G401 (cell line): ENCODE results near the gene SNTA1. TPM values are rescaled to one million over a fixed set of nuclear protein-coding genes. Genes with fewer than 3 reads are reported as not detected.
"Not testable (repeated sequence)": the region's sequence is repeated elsewhere in the genome, so short reads cannot be mapped to it uniquely, and the experiment has no call there.

Experiments
- DNase-seq: peaks from one replicate; pipeline ENCODE4 v3.0.0-alpha.2; 2015; ENCODE audit warnings: low spot score
- in situ Hi-C: cut with HindIII; loops from 2 replicates; pipeline ENCODE4 v1.10.0; 2016; ENCODE audit warnings: low sequenced_read_pairs, mixed read lengths
- total RNA-seq: library from RNA; depleted of rRNA; stranded (reverse); fragments of >200 nt; shearing (Covaris generic); gene quantifications from 2 replicates; pipeline ENCODE4 v1.2.3, GENCODE V29; 2014

SNTA1 gene
- total RNA-seq, 1 experiment from 2014 or later, result 42.6 TPM

GRCh38 chr20:33437141-33437911, 6.2 kb downstream of the SNTA1 start:
- DNase-seq, result no peak
- in situ Hi-C loops, result no loop called here

DNA sequence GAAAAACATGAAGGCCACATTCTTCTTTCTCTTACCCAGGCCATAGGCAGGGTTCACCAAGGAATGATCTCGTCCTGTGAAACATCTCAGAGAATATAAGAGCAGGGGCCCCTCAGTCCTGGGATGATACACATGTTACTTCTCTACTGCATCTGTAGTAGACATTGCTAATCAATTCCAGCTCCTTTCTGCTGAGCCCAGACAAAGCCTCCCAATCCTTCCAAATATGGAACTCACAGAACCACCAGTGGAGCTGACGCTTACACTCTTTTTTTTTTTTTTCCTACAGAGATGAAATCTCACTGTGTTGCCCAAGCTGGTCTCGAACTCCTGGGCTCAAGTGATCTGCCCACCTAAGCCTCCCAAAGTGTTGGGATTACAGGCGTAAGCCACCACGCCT, 9.1 kb downstream of the SNTA1 start:
- no peak for DNase-seq
- in situ Hi-C loops, result no loop called here

- in situ Hi-C loops, result no loop called here
- DNase-seq, result peak; percentile 34
Observed at GRCh38 chr20:33433465-33434234, 9.9 kb downstream of the SNTA1 start.

DNA sequence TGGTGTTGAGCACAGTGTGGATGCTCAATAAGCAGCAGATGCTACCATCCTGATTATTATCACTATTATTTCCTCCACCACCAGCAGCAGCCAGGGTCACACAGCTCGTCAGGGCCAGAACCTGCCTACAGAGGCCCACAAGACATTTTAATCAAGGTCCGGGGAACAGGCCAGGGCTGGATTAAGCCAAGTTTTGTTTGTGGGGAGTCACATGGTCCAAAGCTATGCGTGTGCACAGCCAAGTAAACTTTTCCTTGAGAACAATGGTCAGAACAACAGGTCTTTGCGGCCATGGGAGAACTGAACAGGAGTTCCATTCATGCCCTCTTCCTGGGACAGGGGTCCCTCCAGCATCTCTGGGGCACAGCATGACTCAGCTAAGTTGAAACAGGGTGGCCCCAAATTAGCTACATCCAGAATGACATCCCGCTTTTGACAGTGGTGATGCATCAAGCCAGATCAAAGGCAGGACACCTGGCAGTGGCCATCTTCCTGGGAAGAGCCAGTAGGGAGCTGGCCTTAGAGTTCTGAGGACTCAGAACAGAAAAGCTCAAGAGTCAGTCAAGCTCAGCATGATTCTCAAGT, 11.7 kb downstream of the SNTA1 start:
- in situ Hi-C loops, result no loop called here
- DNase-seq, result peak; percentile 22

DNA sequence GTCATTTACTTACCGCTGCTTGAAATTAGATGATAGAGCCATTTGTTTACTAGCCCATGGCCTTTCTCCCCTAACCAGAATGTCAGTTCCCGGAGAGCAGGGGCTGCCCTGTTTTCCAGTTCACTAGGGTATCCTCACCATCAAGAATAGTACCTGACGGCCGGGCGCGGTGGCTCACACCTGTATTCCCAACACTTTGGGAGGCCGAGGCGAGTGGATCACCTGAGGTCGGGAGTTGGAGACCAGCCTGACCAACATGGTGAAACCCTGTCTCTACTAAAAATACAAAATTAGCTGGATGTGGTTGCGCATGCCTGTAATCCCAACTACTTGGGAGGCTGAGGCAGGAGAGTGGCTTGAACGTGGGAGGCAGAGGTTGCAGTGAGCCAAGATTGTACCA, 19.7 kb downstream of the SNTA1 start:
- in situ Hi-C loops, DNase-seq: not testable (repeated sequence)

GRCh38 chr20:33423141-33423834, 20.3 kb downstream of the SNTA1 start:
- in situ Hi-C loops, result no loop called here
- DNase-seq, result no peak

DNA sequence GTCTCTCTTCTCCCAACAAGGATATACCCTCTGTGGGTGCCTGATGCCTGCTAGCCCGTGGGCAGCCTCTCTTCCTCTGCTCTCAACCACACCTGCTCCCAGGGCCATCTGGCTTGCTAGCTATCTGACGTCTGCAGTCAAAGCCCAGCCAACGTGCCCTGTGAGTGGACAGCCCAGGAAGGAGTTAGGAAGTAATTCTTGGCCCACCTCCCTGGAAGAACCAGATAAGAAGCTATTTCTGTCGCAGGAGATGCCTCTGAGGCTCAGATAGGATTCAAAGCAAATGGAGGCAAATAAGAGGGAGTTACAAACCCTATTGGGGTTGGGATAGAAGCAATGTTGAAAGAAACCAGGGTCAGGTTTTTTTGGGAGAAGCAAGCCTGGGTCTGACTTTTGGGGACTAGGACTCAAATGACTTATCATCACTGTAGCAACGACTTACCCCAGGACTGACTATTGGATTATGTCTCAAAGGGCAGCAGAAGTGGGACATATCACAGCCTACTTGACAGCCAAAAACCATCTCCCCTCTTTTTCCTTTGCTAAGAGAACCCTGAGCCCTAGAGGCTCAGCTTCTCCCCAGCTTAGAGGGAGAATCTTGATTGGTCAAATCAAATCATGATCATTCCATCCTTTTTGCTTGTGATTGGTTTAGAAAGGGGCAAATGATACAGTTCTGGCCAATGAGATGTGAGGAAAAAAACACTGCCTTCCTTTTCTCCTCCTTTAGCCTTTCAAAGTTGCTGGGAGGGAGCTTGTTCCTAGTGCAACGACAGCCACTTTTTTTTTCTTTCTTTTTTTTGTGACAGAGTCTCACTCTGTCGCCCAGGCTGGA, 24.2 kb downstream of the SNTA1 start:
- in situ Hi-C loops, result no loop called here
- peak; percentile 36 for DNase-seq

DNA sequence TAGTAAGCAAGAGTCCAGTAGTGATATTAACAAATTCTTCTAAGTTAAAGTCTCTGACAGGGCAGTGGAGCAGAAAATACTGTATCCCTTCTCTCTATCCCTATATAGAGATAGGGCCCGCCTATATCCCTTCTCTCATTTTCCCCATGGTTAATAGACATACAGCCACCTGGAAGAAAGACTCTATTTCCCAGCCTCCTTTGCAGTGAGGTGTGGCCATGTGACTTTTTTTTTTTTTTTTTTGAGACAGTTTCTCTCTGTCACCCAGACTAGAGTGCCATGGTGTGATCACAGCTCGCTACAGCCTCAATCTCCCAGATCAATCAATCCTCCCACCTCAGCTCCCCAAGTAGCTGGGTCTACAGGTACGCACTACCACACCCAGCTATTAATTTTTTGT, 25.5 kb downstream of the SNTA1 start:
- DNase-seq, result no peak
- in situ Hi-C loops, result no loop called here

DNA sequence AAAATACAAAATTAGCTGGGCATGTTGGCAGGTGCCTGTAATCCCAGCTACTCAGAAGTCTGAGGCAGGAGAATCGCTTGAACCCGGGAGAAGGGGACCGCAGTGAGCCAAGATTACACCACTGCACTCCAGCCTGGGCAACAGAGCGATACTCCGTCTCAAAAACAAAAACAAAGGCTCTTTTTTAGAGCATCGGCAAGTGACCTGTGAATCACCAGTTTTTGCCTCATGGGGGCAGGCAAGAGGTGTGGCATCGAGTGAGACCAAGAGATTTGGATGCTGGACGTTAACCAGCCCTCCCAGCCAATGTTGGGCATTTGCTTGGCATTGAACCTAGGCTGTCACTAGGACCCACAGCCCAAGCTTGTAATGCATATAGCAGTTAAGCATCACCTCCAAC, 27.6 kb downstream of the SNTA1 start:
- in situ Hi-C loops, result no loop called here
- peak; percentile 55 for DNase-seq

DNA sequence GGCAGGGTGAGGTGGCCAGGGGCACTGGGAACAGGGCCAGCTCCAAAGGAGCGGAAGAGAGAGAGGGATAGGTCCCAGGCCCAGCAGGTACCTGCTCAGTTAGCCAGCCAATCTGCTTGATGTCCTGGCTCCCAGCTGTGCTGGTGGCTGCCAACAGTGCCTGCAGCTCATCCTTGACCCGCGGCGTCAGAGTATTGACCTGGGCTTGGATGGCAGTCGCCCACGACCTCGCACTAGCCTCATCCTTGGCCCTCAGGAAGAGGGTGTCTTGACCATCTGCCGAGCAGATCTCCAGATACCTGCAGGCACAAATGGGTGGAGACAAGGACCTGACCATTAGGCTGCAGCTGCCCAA, 31.1 kb downstream of the SNTA1 start:
- DNase-seq, result no peak
- in situ Hi-C loops, result no loop called here

DNA sequence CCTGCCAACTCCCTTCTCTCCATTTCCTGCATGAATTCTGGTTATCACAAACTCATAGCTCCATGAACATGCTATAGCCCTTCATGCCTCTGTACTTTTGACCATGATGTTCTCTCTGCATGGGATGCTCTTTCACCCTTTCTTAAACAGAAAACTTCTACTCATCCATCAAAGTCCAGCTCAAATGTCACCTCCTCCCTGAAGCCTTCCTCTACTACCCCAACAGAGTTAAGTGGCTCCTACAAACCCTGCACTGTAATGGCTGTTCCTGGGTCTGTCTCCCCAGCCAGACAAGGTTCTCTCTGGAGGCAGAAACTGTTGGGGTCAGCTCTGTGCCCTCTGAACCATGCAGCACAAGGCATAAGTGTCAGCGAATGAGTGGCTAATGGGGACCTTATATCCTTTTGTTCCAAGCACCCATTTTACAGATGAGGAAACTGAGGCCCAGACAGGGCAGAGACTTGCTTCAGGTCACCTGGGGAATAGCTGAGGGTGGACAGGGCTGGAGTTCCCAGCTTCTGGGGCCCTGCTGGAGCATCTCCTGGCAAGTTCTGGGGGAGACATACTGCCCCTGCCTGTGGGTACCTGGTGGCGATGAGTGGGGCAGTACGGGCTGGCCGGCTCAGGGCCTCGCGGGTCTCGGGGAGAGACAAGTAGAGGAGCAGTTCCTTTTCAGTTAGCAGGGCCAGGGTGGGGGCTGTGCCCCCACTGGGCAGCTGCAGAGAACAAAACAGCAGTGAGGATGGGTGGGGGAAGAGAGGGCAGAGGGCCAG, 31.7 kb downstream of the SNTA1 start:
- DNase-seq, result no peak
- in situ Hi-C loops, result no loop called here

- DNase-seq, result no peak
- in situ Hi-C loops, result no loop called here
Observed at GRCh38 chr20:33411242-33411641, 32.3 kb downstream of the SNTA1 start.

- DNase-seq, result no peak
- in situ Hi-C loops, result no loop called here
Observed at GRCh38 chr20:33410081-33410742, 33.4 kb downstream of the SNTA1 start.

DNA sequence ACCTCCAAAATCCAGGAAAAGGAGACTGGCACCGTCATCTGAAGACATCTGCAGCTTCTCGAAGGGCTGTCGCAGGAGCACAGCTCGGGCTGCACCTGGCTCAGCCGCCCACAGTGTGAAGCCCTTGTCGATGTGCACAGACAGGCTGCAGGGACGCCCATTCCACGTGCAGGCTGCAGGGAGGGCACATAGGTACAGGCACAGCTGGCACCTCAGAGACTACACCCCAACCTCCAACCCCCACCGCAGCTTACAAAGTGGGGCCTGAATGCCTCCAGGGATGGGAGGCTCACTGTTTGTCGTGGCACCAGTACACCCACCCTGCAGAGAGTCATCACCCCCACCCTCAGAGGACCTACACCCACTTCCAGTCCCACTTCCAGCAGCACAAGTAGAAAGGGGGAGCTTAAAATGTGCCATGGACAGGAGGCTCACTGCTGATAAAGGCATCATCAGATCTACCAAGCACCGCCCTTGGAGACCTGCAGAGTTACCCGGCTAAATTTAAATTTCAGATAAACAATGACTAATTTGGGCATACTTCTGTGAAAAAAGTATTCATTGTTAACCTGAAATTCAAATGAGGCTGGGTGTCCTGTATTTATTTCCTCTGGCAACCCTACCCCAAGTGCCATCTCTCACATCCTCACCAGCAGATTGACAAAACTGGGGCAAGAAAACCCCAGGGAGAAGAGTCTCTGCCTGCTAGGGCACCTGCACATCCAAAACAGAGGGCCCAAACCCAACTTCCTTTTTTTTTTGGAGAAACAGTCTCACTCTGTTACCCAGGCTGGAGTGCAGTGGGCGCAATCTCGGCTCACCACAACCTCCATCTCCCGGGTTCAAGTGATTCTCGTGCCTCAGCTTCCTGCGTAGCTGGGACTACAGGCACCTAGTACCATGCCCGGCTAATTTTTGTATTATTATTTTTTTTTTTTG, 34.6 kb downstream of the SNTA1 start:
- DNase-seq, result no peak
- in situ Hi-C loops, result no loop called here

GRCh38 chr20:33408313-33408712, 35.2 kb downstream of the SNTA1 start:
- DNase-seq, result no peak
- in situ Hi-C loops, result no loop called here

GRCh38 chr20:33407796-33408195, 35.8 kb downstream of the SNTA1 start:
- no peak for DNase-seq
- in situ Hi-C loops, result no loop called here

- in situ Hi-C loops, result no loop called here
- DNase-seq, result no peak
Observed at GRCh38 chr20:33407251-33407650, 36.3 kb downstream of the SNTA1 start.
